WTC11 (cell line): ENCODE measurements around the gene SPEN. TPM values are rescaled to one million over a fixed set of nuclear protein-coding genes. Genes with fewer than 3 reads are reported as not detected.

Source experiments
- ATAC-seq: fragments of 200-7000 bp; cut with Tn5 transposase; 2 replicates; pipeline ENCODE4 v1.10.0; 2021; ENCODE audit warnings: mild to moderate bottlenecking, moderate library complexity
- CTCF ChIA-PET: fragments of 300-600 bp; sonication (Branson Sonifier 250); formaldehyde crosslinking; loops from one replicate; lab custom pipeline; 2021; ENCODE audit warnings: antibody characterized with exemption; lab: Charles Lee
- POLR2A ChIA-PET: fragments of 350-600 bp; sonication (Branson Sonifier 250); formaldehyde crosslinking; loops from one replicate; lab custom pipeline; 2021; ENCODE audit warnings: antibody characterized with exemption; lab: Charles Lee
- DNase-seq: peaks from one replicate; pipeline ENCODE4 v3.0.0; 2021; ENCODE audit warnings: low spot score
- H3K27ac Mint-ChIP-seq: 2 replicates; pipeline ENCODE4 v1.8.0; 2021; ENCODE audit warnings: mixed read lengths
- H3K27me3 Mint-ChIP-seq: 2 replicates; pipeline ENCODE4 v1.8.0; 2021; ENCODE audit warnings: low read depth, mild to moderate bottlenecking, moderate library complexity, mixed read lengths
- H3K36me3 Mint-ChIP-seq: 2 replicates; pipeline ENCODE4 v1.8.0; 2021; ENCODE audit warnings: mixed read lengths
- H3K4me1 Mint-ChIP-seq: 2 replicates; pipeline ENCODE4 v1.8.0; 2022; ENCODE audit warnings: mixed read lengths
- H3K4me3 Mint-ChIP-seq: 2 replicates; pipeline ENCODE4 v1.8.0; 2021; ENCODE audit warnings: mild to moderate bottlenecking, moderate library complexity, mixed read lengths
- H3K9me3 Mint-ChIP-seq: 2 replicates; pipeline ENCODE4 v1.8.0; 2021; ENCODE audit warnings: mixed read lengths
- AFF4 ChIP-seq: sonication (generic); formaldehyde crosslinking; IDR thresholded peaks from 2 replicates; pipeline ENCODE4 v1.8.1; 2023; ENCODE audit warnings: mild to moderate bottlenecking, missing genetic modification reagents, borderline replicate concordance
- ATF6 ChIP-seq: sonication (generic); formaldehyde crosslinking; IDR thresholded peaks from 2 replicates; pipeline ENCODE4 v1.8.1; 2023; ENCODE audit warnings: mild to moderate bottlenecking, missing genetic modification reagents
- CBFB ChIP-seq: sonication (generic); formaldehyde crosslinking; IDR thresholded peaks from 2 replicates; pipeline ENCODE4 v1.8.1; 2022; ENCODE audit warnings: mild to moderate bottlenecking, low read depth, missing genetic modification reagents
- CREM ChIP-seq: sonication (generic); formaldehyde crosslinking; IDR thresholded peaks from 2 replicates; pipeline ENCODE4 v1.8.1; 2022; ENCODE audit warnings: mild to moderate bottlenecking, missing genetic modification reagents, moderate library complexity
- ETV6 ChIP-seq: sonication (generic); formaldehyde crosslinking; IDR thresholded peaks from 2 replicates; pipeline ENCODE4 v1.8.1; 2022; ENCODE audit warnings: mild to moderate bottlenecking, missing genetic modification reagents
- IRF2 ChIP-seq: sonication (generic); formaldehyde crosslinking; IDR thresholded peaks from 2 replicates; pipeline ENCODE4 v1.8.0; 2022; ENCODE audit warnings: low read depth, missing genetic modification reagents, borderline replicate concordance
- JUN ChIP-seq: sonication (generic); formaldehyde crosslinking; IDR thresholded peaks from 2 replicates; pipeline ENCODE4 v1.8.0; 2023; ENCODE audit warnings: mild to moderate bottlenecking, missing genetic modification reagents
- MXD4 ChIP-seq: fragments of 250-450 bp; sonication (Bioruptor Pico); IDR thresholded peaks from 2 replicates; pipeline ENCODE4 v1.8.0; 2021; ENCODE audit warnings: mild to moderate bottlenecking, moderate library complexity, borderline replicate concordance
- NFATC4 ChIP-seq: fragments of 250-450 bp; sonication (Bioruptor Pico); IDR thresholded peaks from 2 replicates; pipeline ENCODE4 v1.9.0; 2021; ENCODE audit warnings: mild to moderate bottlenecking
- NFE2L1 ChIP-seq: sonication (generic); formaldehyde crosslinking; IDR thresholded peaks from 2 replicates; pipeline ENCODE4 v1.8.1; 2023; ENCODE audit warnings: missing genetic modification reagents
- SMAD3 ChIP-seq: sonication (generic); formaldehyde crosslinking; IDR thresholded peaks from 2 replicates; pipeline ENCODE4 v1.8.0; 2022; ENCODE audit warnings: missing genetic modification reagents, mild to moderate bottlenecking, borderline replicate concordance
- STAT6 ChIP-seq: sonication (generic); formaldehyde crosslinking; conservative IDR thresholded peaks from 2 replicates; pipeline ENCODE4 v1.8.1; 2023; ENCODE audit warnings: mild to moderate bottlenecking, low read depth, missing genetic modification reagents, moderate library complexity
- ZNF263 ChIP-seq: sonication (generic); formaldehyde crosslinking; IDR thresholded peaks from 2 replicates; pipeline ENCODE4 v1.8.1; 2022; ENCODE audit warnings: low read depth, mild to moderate bottlenecking, moderate library complexity, missing genetic modification reagents
- ZNF416 ChIP-seq: fragments of 250-450 bp; sonication (Bioruptor Pico); IDR thresholded peaks from 2 replicates; pipeline ENCODE4 v1.9.0; 2021; ENCODE audit warnings: mild to moderate bottlenecking, inconsistent platforms
- total RNA-seq: library from RNA; stranded (reverse); gene quantifications from 3 replicates; pipeline ENCODE4 v1.2.3, GENCODE V29; 2021
- TF ChIP-seq, protein P1 (sequence below): sonication (generic); formaldehyde crosslinking; IDR thresholded peaks from 2 replicates; pipeline ENCODE4 v1.8.1; 2022; ENCODE audit warnings: missing genetic modification reagents, borderline replicate concordance
- TF ChIP-seq, protein P2 (sequence below): fragments of 250-450 bp; sonication (Bioruptor Pico); IDR thresholded peaks from 2 replicates; pipeline ENCODE4 v1.8.0; 2021; ENCODE audit warnings: mild to moderate bottlenecking
- TF ChIP-seq, protein P3 (sequence below): sonication (generic); formaldehyde crosslinking; IDR thresholded peaks from 2 replicates; pipeline ENCODE4 v1.8.1; 2023; ENCODE audit warnings: mild to moderate bottlenecking, missing genetic modification reagents, moderate library complexity
- TF ChIP-seq, protein P4 (sequence below): fragments of 250-450 bp; sonication (Bioruptor Pico); IDR thresholded peaks from 2 replicates; pipeline ENCODE4 v1.9.0; 2021; ENCODE audit warnings: moderate library complexity, mild to moderate bottlenecking, inconsistent platforms, borderline replicate concordance
- TF ChIP-seq, protein P5 (sequence below): sonication (generic); formaldehyde crosslinking; IDR thresholded peaks from 2 replicates; pipeline ENCODE4 v1.8.0; 2022; ENCODE audit warnings: mild to moderate bottlenecking, missing genetic modification reagents

The SPEN gene
- total RNA-seq, 1 experiment from 2014 or later = 48.8 TPM

- Mint-ChIP-seq H3K36me3 (peaks cover 6% of the 10 kb centered on the region), H3K27ac (no peak overlapping the region), H3K9me3 (no peaks in the 10 kb centered on the region), H3K4me3 (no peak overlapping the region), H3K27me3 (no peaks in the 10 kb centered on the region)
- DNase-seq = no peak
- POLR2A ChIA-PET = no interaction called here
- CTCF ChIA-PET = interaction anchor here (0.9 to 1.6 kb wide), 3 partner anchors 142 to 205 kb away, joined by 3 to 5 read pairs (median 3); no protein-coding TSS in a partner anchor
- TF ChIP-seq MXD4 (CRISPR knock-in tag) = no peak
- TF ChIP-seq AFF4 = no peak
- TF ChIP-seq, protein P1, sequence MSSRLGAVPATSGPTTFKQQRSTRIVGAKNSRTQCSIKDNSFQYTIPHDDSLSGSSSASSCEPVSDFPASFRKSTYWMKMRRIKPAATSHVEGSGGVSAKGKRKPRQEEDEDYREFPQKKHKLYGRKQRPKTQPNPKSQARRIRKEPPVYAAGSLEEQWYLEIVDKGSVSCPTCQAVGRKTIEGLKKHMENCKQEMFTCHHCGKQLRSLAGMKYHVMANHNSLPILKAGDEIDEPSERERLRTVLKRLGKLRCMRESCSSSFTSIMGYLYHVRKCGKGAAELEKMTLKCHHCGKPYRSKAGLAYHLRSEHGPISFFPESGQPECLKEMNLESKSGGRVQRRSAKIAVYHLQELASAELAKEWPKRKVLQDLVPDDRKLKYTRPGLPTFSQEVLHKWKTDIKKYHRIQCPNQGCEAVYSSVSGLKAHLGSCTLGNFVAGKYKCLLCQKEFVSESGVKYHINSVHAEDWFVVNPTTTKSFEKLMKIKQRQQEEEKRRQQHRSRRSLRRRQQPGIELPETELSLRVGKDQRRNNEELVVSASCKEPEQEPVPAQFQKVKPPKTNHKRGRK = no peak
- no peak for TF ChIP-seq CBFB
- TF ChIP-seq ZNF416 (CRISPR knock-in tag) = no peak
- no peak for TF ChIP-seq ZNF263 (CRISPR knock-in tag)
- TF ChIP-seq, protein P2, sequence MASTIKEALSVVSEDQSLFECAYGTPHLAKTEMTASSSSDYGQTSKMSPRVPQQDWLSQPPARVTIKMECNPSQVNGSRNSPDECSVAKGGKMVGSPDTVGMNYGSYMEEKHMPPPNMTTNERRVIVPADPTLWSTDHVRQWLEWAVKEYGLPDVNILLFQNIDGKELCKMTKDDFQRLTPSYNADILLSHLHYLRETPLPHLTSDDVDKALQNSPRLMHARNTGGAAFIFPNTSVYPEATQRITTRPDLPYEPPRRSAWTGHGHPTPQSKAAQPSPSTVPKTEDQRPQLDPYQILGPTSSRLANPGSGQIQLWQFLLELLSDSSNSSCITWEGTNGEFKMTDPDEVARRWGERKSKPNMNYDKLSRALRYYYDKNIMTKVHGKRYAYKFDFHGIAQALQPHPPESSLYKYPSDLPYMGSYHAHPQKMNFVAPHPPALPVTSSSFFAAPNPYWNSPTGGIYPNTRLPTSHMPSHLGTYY = no peak
- no peak for TF ChIP-seq CREM (CRISPR knock-in tag)
- TF ChIP-seq, protein P3, sequence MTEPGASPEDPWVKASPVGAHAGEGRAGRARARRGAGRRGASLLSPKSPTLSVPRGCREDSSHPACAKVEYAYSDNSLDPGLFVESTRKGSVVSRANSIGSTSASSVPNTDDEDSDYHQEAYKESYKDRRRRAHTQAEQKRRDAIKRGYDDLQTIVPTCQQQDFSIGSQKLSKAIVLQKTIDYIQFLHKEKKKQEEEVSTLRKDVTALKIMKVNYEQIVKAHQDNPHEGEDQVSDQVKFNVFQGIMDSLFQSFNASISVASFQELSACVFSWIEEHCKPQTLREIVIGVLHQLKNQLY = no peak
- TF ChIP-seq, protein P4, sequence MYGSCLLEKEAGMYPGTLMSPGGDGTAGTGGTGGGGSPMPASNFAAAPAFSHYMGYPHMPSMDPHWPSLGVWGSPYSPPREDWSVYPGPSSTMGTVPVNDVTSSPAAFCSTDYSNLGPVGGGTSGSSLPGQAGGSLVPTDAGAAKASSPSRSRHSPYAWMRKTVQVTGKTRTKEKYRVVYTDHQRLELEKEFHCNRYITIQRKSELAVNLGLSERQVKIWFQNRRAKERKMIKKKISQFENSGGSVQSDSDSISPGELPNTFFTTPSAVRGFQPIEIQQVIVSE (CRISPR knock-in tag) = no peak
- no peak for TF ChIP-seq JUN
- TF ChIP-seq STAT6 = no peak
- TF ChIP-seq ATF6 (CRISPR knock-in tag) = no peak
- TF ChIP-seq, protein P5, sequence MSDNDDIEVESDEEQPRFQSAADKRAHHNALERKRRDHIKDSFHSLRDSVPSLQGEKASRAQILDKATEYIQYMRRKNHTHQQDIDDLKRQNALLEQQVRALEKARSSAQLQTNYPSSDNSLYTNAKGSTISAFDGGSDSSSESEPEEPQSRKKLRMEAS (CRISPR knock-in tag) = no peak
- no peak for TF ChIP-seq ETV6 (CRISPR knock-in tag)
- no peak for TF ChIP-seq IRF2
- TF ChIP-seq NFE2L1 (CRISPR knock-in tag) = no peak
- TF ChIP-seq NFATC4 = no peak
- TF ChIP-seq SMAD3 (CRISPR knock-in tag) = no peak
- TF ChIP-seq, all 79 proteins: peak for 0
- ATAC-seq = no peak
- peaks cover 29% of the 10 kb centered on the region for H3K4me1 Mint-ChIP-seq
These were observed 98.4 kb downstream of the SPEN start for GRCh38 chr1:15945832-15946448.
